ENCODE results near the gene LIPK.
"Not testable (repeated sequence)": the region's sequence is repeated elsewhere in the genome, so short reads cannot be mapped to it uniquely, and the experiment has no call there.

LIPK gene
- 0 reads per million in 3 experiments for total RNA-seq

GRCh38 chr10:88705958-88706357 is at the start of gene LIPK:
LIPK (plus strand) TSS chr10:88706249; CDS start chr10:88724544, 18,295 bp downstream.
- no peak for DNase-seq

GRCh38 chr10:88657901-88658300 is 48.1 kb upstream of the LIPK start:
- DNase-seq = no peak

GRCh38 chr10:88659725-88660597 is 46.1 kb upstream of the LIPK start:
- no peak for DNase-seq

GRCh38 chr10:88660598-88660884 is 45.5 kb upstream of the LIPK start:
- DNase-seq = no peak

- no peak for DNase-seq
These were observed 45.0 kb upstream of the LIPK start for GRCh38 chr10:88661018-88661417.

- no peak for DNase-seq
These were observed 44.5 kb upstream of the LIPK start for GRCh38 chr10:88661577-88661976.

- DNase-seq = not testable (repeated sequence)
These were observed 42.9 kb upstream of the LIPK start for GRCh38 chr10:88663153-88663552.

- DNase-seq = no peak
These were observed 41.9 kb upstream of the LIPK start, which contains the start of gene LIPF for GRCh38 chr10:88664142-88664541. LIPF (plus strand) TSS chr10:88664442; CDS start chr10:88667298, 2,856 bp downstream.

- DNase-seq = no peak
These were observed 37.6 kb upstream of the LIPK start for GRCh38 chr10:88668465-88668864.

GRCh38 chr10:88670497-88670896 is 35.6 kb upstream of the LIPK start:
- DNase-seq = no peak

GRCh38 chr10:88672041-88672440 is 34.0 kb upstream of the LIPK start:
- no peak for DNase-seq

- no peak for DNase-seq
These were observed 29.6 kb upstream of the LIPK start for GRCh38 chr10:88676283-88677060.

GRCh38 chr10:88680958-88681357 is 25.1 kb upstream of the LIPK start:
- DNase-seq = no peak

GRCh38 chr10:88682491-88682890 is 23.6 kb upstream of the LIPK start:
- DNase-seq = no peak

- DNase-seq = peak; percentile 16
These were observed 18.1 kb upstream of the LIPK start for GRCh38 chr10:88687853-88688467.

- DNase-seq = no peak
These were observed 16.7 kb upstream of the LIPK start for GRCh38 chr10:88689366-88689765.

GRCh38 chr10:88693392-88694020 is 12.5 kb upstream of the LIPK start:
- no peak for DNase-seq

GRCh38 chr10:88702848-88703597 is 3.0 kb upstream of the LIPK start:
- DNase-seq = no peak

GRCh38 chr10:88707429-88708155 is 1.5 kb downstream of the LIPK start:
- no peak for DNase-seq

- DNase-seq = not testable (repeated sequence)
These were observed 3.3 kb downstream of the LIPK start for GRCh38 chr10:88709361-88709760.

- no peak for DNase-seq
These were observed 9.5 kb downstream of the LIPK start for GRCh38 chr10:88715517-88715916.

- no peak for DNase-seq
These were observed 15.3 kb downstream of the LIPK start for GRCh38 chr10:88721392-88721791.
